Measurements from ENCODE around the gene RBM39. TPM values are rescaled to one million over a fixed set of nuclear protein-coding genes. Genes with fewer than 3 reads are reported as not detected.

RBM39 gene
- total and polyA plus RNA-seq, 11 donors: 72.6 to 165 (median 112) TPM

- no peak overlapping the region for H3K4me3 ChIP-seq
- H3K27ac ChIP-seq: no peak overlapping the region
- H3K36me3 ChIP-seq: peaks cover 0 to 100% (median 100%) of the 10 kb centered on the region in 9 donors
- ATAC-seq: no peak
- 28 to 47% (median 29%) methylated on average over 4 of the region's 4 CpGs for WGBS, 4 donors
- no peaks in the 10 kb centered on the region for H3K27me3 ChIP-seq
- H3K9me3 ChIP-seq: no peaks in the 10 kb centered on the region
- TF ChIP-seq POLR2A (IDR thresholded peaks at IDR 0.05) (no peak), CTCF (IDR thresholded peaks at IDR 0.05) (no peak)
- no peak for DNase-seq
- H3K4me1 ChIP-seq: peaks cover 15 to 74% (median 63%) of the 10 kb centered on the region in 12 donors
- intact Hi-C loops (cut with DNase I): loop anchor here in 3 of 10 donors (10.0 kb wide), 1 partner anchor 154 kb away; no protein-coding TSS in a partner anchor
Observed at GRCh38 chr20:35730583-35731468, 11.2 kb downstream of the RBM39 start.

- no peak for TF ChIP-seq POLR2A (IDR thresholded peaks at IDR 0.05)
- intact Hi-C loops (cut with DNase I): loop anchor here in 5 of 10 donors (5.0 to 10.0 kb wide), 2 partner anchors 152 to 155 kb away; no protein-coding TSS in a partner anchor
- H3K4me1 ChIP-seq: peaks cover 9 to 66% (median 55%) of the 10 kb centered on the region in 12 donors
Observed at GRCh38 chr20:35729836-35730582, 12.1 kb downstream of the RBM39 start.

GRCh38 chr20:35729283-35729807 is 12.7 kb downstream of the RBM39 start:
- no peak for TF ChIP-seq CTCF (IDR thresholded peaks at IDR 0.05)
- TF ChIP-seq POLR2A (IDR thresholded peaks at IDR 0.05): no peak
- Histone ChIP-seq H3K9me3 (no peaks in the 10 kb centered on the region), H3K36me3 (peaks cover 0 to 100% (median 100%) of the 10 kb centered on the region in 9 donors), H3K27me3 (no peaks in the 10 kb centered on the region), H3K4me1 (peaks cover 6 to 59% (median 48%) of the 10 kb centered on the region in 12 donors), H3K27ac (no peak overlapping the region), H3K4me3 (no peak overlapping the region)
- intact Hi-C loops (cut with DNase I): loop anchor here in 2 of 10 donors (5.0 kb wide), 1 partner anchor 153 kb away; no protein-coding TSS in a partner anchor
- ATAC-seq (no peak), DNase-seq (no peak)
- 59 to 76% (median 63%) methylated on average over 7 of the region's 7 CpGs for WGBS, 4 donors

More at GRCh38 chr20:35729836-35730582, 12.1 kb downstream of the RBM39 start:
- Histone ChIP-seq H3K9me3 (no peaks in the 10 kb centered on the region), H3K36me3 (peaks cover 0 to 100% (median 100%) of the 10 kb centered on the region in 9 donors), H3K27ac (no peak overlapping the region), H3K4me3 (no peak overlapping the region), H3K27me3 (no peaks in the 10 kb centered on the region)
- no peak for DNase-seq
- 58 to 76% (median 68%) methylated on average over 2 of the region's 2 CpGs for WGBS, 4 donors
- no peak for ATAC-seq

- TF ChIP-seq POLR2A (IDR thresholded peaks at IDR 0.05): no peak
- TF ChIP-seq CTCF (IDR thresholded peaks at IDR 0.05): no peak
- Histone ChIP-seq H3K9me3 (no peaks in the 10 kb centered on the region), H3K27me3 (no peaks in the 10 kb centered on the region), H3K27ac (no peak overlapping the region), H3K4me3 (no peak overlapping the region), H3K4me1 (peaks cover 0 to 58% (median 37%) of the 10 kb centered on the region in 12 donors), H3K36me3 (peaks cover 0 to 100% (median 100%) of the 10 kb centered on the region in 9 donors)
- intact Hi-C loops (cut with DNase I): loop anchor here in 2 of 10 donors (5.0 kb wide), 1 partner anchor 155 kb away; no protein-coding TSS in a partner anchor
- DNase-seq: no peak
- ATAC-seq: no peak
- WGBS, 4 donors: 92 to 96% (median 93%) methylated on average over 20 of the region's 20 CpGs
Observed at GRCh38 chr20:35726842-35727711, 15.0 kb downstream of the RBM39 start.
